GM12873 (cell line): ENCODE measurements around the gene ISL1.

Source experiments
- TF ChIP-seq, protein P1 (sequence below): IDR thresholded peaks from 2 replicates; pipeline ENCODE4 v1.5.1; 2012; ENCODE audit warnings: low read depth, mild to moderate bottlenecking, moderate library complexity, low read length, control low read depth; ENCODE audit not compliant: insufficient read depth; ENCODE audit errors: missing control alignments

Gene ISL1

GRCh38 chr5:51375084-51375483 lies 8.2 kb upstream of the ISL1 start:
- TF ChIP-seq, protein P1, sequence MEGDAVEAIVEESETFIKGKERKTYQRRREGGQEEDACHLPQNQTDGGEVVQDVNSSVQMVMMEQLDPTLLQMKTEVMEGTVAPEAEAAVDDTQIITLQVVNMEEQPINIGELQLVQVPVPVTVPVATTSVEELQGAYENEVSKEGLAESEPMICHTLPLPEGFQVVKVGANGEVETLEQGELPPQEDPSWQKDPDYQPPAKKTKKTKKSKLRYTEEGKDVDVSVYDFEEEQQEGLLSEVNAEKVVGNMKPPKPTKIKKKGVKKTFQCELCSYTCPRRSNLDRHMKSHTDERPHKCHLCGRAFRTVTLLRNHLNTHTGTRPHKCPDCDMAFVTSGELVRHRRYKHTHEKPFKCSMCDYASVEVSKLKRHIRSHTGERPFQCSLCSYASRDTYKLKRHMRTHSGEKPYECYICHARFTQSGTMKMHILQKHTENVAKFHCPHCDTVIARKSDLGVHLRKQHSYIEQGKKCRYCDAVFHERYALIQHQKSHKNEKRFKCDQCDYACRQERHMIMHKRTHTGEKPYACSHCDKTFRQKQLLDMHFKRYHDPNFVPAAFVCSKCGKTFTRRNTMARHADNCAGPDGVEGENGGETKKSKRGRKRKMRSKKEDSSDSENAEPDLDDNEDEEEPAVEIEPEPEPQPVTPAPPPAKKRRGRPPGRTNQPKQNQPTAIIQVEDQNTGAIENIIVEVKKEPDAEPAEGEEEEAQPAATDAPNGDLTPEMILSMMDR, result no peak

DNA sequence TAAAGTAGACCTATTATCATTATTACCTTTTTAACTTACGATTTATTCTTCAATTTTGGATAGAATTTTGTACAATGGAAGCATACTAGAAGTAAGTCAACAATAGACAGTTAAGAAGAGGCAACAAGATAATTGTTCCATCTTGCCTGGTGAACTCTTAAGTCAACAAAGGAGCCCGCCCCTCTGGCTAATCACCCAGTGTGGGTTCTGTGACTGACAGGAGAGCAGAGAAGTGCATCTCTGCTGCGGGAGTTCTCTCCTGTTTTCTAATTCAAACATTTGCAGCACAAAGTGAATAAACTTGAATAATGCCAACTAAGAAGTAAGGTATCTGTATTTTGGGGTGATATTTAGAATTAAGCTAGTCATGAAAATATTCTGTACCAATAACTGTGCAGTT lies 6.7 kb upstream of the ISL1 start:
- TF ChIP-seq, protein P1, result no peak

GRCh38 chr5:51377151-51378060 lies 5.8 kb upstream of the ISL1 start:
- TF ChIP-seq, protein P1, result no peak

- TF ChIP-seq, protein P1, result no peak
These were observed 5.2 kb upstream of the ISL1 start for GRCh38 chr5:51378061-51378409.

DNA sequence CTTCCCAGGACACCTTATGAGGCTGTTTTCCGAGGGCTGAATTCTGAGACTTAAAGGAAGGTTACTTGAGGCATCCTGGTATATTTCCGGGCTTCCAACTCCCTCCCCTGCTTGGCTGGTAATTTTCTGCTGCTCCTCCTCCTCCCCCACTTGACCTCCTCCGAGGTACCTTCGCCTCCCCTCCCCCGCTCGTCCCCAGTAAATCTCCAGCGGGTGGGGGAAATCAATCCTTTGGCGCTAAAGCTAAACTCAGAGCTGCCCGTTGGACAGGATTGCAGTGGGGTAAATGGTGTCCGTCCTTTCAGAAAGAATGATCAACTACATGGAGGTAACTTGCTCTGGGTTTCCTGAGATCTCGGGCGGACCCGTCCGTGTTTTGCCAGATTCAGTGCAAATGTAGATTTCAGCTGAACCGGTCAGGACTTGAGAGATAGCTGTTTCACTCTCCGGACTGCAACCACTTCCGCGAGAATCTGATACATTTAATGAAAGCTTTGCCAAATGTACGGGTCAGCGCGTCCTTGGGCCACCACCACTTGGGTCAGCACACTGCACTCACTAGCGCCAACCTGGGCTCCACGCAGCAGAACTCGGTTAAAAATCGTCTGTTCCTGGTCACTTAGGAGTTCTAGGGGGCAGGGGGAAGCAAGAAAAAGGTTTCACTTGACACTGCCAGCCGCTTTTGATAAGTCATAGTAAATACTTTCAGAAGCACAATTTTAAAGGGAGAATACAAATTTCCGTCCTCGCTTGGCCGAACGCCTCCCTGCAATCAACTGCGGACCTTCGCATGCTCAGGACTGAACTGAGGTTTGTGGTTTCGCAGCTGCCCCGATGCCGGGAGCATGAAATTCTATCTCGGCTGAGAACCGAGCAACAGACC lies 4.6 kb upstream of the ISL1 start:
- TF ChIP-seq, protein P1, result no peak

DNA sequence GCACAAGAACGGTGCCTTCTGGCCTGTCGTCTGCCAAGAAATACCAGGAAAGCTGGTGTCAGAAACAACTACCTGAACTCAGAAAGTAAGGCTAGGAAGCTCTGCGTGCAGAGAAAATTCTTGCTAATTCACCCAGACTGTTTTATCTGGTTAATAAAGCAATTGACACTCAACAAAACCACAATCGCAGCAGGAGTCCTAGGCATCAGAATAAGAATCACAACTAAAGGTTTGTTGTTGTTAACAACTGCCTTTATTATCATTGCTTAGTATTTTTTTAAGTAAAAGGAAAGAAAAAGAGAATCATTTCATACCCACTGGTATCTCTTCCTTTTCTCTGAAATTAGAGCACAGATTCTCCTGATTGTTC lies 3.9 kb upstream of the ISL1 start:
- TF ChIP-seq, protein P1, result no peak

DNA sequence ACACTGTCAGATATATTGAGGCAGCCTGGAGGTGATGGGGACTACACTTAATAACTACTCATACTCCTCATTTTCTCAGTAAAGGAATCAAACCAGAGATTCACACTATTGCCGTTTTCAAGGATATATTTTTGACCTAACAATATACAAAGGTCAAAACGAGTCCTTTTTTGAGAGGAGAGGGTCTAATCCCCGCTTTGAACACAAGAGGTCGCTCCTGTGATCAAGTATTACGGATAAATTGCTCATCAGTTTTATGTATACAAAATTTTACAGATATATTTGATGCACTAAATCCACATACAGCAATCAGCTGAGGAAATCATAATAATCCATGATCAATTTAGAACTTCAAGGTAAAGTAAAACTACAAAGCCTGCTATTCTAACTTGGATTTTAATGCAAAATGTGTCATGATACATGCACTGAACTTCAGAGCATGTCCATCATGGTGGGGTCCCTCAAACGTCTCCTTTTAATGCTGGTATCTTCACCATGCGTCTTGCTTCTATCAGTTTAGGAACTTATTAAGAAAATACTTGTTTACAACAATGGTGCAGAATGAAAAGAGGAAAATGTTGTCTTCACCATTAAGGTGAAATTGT lies 2.5 kb upstream of the ISL1 start:
- TF ChIP-seq, protein P1, result peak; percentile 48
